ENCODE data around the gene MAGEA9.
"Not testable (repeated sequence)": the region's sequence is repeated elsewhere in the genome, so short reads cannot be mapped to it uniquely, and the experiment has no call there.

Gene MAGEA9

GRCh38 chrX:149762696-149763614, 18.8 kb upstream of the MAGEA9 start:
- H3K4me3 ChIP-seq (ENCODE audit: low read depth, low read length): no peak overlapping the region
- TF ChIP-seq, protein P1, sequence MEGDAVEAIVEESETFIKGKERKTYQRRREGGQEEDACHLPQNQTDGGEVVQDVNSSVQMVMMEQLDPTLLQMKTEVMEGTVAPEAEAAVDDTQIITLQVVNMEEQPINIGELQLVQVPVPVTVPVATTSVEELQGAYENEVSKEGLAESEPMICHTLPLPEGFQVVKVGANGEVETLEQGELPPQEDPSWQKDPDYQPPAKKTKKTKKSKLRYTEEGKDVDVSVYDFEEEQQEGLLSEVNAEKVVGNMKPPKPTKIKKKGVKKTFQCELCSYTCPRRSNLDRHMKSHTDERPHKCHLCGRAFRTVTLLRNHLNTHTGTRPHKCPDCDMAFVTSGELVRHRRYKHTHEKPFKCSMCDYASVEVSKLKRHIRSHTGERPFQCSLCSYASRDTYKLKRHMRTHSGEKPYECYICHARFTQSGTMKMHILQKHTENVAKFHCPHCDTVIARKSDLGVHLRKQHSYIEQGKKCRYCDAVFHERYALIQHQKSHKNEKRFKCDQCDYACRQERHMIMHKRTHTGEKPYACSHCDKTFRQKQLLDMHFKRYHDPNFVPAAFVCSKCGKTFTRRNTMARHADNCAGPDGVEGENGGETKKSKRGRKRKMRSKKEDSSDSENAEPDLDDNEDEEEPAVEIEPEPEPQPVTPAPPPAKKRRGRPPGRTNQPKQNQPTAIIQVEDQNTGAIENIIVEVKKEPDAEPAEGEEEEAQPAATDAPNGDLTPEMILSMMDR (IDR thresholded peaks at IDR 0.05; ENCODE audit: low read depth, low read length): no peak

- H3K4me3 ChIP-seq (ENCODE audit: low read depth, low read length): not testable (repeated sequence)
These were observed 11.4 kb upstream of the MAGEA9 start for GRCh38 chrX:149770344-149770743.

DNA sequence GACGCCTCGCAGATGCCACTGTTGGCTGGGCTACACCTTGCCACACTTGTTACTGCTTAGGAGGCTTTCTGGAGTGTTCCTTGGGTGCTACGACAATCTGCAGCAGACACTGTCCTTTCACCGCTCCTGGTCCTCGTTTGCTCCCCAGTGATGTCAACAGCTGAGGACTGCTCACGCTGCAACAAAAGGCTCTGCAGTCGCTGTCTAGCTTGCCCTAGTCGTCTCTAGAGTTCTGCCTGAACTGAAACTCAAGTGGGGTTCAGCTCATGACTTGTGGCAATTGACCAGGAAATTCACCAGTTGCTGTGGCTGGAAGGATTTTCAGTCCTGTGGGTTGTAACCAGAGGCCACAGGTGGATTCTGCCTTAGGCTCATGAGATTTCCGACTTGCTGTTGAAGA, 8.7 kb upstream of the MAGEA9 start:
- H3K4me3 ChIP-seq (ENCODE audit: low read depth, low read length): not testable (repeated sequence)

GRCh38 chrX:149773768-149774167, 8.0 kb upstream of the MAGEA9 start, which contains the start of gene HSFX1:
Gene HSFX1 (plus strand): TSS chrX:149774068. CDS start chrX:149774682, 614 bp downstream.
- not testable (repeated sequence) for H3K4me3 ChIP-seq (ENCODE audit: low read depth, low read length)

DNA sequence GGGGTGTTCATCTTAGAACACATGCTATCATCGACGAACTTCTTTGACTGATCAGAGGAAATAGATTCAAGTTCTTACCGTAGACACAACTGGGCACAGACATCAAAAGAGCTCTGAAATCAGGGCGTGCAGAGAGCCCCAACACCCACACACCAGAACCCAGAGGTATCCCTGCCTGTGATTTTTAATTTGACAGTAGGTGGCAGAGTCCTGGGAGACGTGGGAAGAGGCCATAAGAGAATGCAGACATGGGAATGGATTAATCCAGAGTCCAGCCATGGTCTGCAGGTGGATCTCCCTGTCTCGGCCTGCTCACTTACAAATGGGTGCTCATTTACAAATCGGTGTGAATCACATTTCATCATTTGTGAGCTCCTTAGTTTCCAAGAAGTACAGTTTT, 3.7 kb upstream of the MAGEA9 start:
- H3K4me3 ChIP-seq (ENCODE audit: low read depth, low read length): not testable (repeated sequence)

GRCh38 chrX:149795531-149795930, 13.8 kb downstream of the MAGEA9 start:
- H3K4me3 ChIP-seq (ENCODE audit: low read depth, low read length): not testable (repeated sequence)

DNA sequence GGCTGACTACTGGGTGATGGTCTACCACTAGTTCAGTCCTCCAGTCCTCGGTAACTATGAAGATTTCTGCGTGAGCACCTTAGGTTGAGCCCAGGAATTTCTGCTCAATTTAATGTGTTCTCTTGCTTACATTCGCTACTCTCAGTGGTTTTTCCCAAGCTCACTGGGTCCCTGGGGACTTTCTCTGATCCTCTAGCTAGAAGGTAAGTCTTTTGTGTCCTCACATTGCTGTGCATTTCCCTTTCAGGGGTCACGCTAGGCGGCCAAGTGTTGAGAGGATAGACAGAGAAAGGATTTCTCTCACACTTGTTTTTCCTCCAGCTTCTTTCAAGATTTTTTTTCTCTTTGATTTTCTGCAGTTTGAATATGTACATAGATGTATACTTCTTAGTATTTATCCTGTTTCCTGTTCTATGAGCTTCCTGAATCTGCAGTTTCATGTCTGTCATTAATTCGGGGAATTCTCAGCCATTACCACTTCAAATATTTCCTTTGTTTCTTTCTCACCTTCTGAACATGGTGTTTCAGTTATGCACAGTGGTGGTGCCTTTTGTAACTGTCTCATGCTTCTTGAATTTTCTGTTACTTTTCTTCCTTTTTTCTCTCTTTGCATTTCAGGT, 17.5 kb downstream of the MAGEA9 start:
- TF ChIP-seq, protein P1 (IDR thresholded peaks at IDR 0.05; ENCODE audit: low read depth, low read length): no peak
- H3K4me3 ChIP-seq (ENCODE audit: low read depth, low read length): no peak overlapping the region

DNA sequence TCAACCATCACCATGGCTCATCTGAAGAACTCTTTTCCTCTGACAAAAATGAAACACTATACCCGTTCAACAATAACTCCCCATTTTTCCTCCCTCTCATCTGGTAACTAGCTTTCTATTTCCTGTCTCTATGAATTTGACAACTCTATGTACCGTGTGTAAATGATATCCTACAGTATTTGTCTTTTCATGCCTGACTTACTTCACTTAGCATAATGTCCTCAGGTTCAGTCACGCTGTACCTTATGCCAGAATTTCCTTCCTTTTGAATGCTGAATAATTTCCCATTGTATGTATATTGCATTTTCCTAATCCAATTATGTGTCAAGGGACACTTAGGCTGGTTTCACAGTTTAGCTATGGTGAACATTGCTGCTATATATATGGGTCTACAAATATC, 18.2 kb downstream of the MAGEA9 start:
- H3K4me3 ChIP-seq (ENCODE audit: low read depth, low read length): no peak overlapping the region
- TF ChIP-seq, protein P1 (IDR thresholded peaks at IDR 0.05; ENCODE audit: low read depth, low read length): no peak

DNA sequence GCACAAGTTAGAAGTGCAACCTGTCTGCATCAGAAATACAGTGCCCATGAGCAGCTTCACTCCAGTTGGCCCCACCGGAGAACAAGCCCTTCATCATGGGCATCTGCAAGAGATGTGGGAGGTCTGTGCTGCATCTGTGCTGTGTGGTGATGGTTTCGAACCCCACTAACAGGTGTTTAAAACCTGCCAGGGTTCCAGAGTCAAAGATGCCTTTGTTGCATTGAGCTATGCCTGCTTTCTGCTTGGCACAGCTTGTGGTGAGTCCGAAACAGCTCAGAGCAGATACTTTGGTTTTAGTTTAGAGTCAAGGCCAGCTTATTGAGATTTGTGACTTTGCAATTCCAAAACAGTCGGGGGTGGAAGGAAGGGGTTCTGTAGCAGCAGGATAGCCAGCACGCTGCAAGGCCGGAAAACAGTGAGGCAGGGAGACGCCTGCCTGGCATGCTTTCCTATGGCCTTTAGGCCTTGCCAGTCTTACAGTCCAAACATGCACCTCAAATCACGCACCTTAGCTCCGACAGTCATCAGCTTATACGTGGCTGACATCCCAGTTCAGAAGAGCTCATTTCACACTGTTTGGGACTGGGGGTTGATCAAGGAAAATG, 21.8 kb downstream of the MAGEA9 start:
- TF ChIP-seq, protein P1 (IDR thresholded peaks at IDR 0.05; ENCODE audit: low read depth, low read length): no peak
- no peak overlapping the region for H3K4me3 ChIP-seq (ENCODE audit: low read depth, low read length)

DNA sequence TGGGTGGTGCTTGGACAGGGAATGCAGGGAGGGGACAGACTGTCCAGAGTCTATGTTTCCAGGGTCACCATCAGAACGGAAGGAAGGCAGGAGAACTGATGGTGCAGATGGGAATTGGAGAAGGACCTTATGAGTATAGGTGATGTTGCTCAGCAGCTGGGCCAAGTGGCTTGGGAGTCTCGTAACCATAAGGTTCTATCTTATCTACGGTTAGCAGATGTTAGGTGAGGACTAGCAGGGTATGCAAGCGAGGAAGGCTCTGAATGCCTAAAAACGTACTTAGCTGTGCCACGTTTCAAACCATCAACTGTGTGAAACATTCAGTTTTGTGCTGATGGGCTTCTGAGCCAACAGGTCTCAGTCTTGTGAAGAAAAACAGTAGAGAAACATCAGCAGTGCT, 22.4 kb downstream of the MAGEA9 start:
- no peak overlapping the region for H3K4me3 ChIP-seq (ENCODE audit: low read depth, low read length)
- TF ChIP-seq, protein P1 (IDR thresholded peaks at IDR 0.05; ENCODE audit: low read depth, low read length): no peak

Measured in WI38 (cell line).